Pulmonary artery endothelial cell (primary cell): Measurements from ENCODE around the gene SFXN2. TPM values are rescaled to one million over a fixed set of nuclear protein-coding genes. Genes with fewer than 3 reads are reported as not detected.
"Not testable (repeated sequence)": the region's sequence is repeated elsewhere in the genome, so short reads cannot be mapped to it uniquely, and the experiment has no call there.

Source experiments
- DNase-seq: peaks from one replicate; pipeline ENCODE4 v3.0.0-alpha.2; 2011; ENCODE audit warnings: low read depth, low spot score
- total RNA-seq: library from RNA; depleted of rRNA; stranded (reverse); fragments of >200 nt; gene quantifications from 2 replicates; pipeline ENCODE4 v1.2.3, GENCODE V29; 2014

SFXN2 gene, protein sequence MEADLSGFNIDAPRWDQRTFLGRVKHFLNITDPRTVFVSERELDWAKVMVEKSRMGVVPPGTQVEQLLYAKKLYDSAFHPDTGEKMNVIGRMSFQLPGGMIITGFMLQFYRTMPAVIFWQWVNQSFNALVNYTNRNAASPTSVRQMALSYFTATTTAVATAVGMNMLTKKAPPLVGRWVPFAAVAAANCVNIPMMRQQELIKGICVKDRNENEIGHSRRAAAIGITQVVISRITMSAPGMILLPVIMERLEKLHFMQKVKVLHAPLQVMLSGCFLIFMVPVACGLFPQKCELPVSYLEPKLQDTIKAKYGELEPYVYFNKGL
- 9.1 and 14.1 TPM in 2 replicates for total RNA-seq

DNA sequence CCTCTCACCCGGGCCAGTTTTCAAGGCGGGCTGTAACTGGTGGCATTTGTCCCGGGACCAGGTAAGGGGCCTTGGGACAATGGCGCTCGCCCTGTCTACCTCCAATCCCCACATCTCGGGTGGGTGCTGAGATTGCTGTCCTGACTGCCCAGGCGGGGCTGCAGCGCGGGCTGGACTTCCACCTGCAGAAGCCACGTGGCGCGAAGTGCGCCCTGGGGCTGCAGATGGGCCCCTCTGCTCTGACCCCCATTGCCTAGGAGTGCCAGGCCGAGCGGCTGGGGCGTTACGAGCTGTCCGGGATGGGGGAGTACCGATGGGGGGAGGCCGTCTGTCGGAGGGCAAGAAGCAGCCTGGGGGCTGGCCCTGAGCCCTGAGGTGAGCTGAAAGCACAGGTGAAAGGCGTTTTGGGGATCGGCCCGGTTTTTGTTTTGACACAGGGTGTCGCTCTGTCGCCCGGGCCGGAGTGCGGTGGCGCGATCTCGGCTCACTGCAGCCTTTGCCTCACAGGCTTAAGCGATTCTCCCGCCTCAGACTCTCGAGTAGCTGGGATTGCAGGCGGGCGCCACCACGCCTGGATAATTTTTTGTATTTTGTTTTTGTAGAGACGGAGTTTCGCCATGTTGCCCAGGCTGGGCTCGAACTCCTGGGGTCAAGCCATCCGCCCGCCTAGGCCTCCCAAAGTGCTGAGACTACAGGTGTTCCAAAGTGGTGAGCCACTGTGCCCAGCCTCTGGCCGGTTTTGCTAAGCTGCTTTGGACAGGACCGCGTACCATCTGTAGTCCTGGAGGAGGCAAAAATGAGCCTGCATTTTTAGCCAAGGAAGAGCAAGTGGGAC, at the start of gene SFXN2:
TSS of gene SFXN2 (plus strand) at position 16 of the 835 bp plus-strand sequence. CDS start 12,001 bp downstream, outside the sequence.
- DNase-seq = no peak

DNA sequence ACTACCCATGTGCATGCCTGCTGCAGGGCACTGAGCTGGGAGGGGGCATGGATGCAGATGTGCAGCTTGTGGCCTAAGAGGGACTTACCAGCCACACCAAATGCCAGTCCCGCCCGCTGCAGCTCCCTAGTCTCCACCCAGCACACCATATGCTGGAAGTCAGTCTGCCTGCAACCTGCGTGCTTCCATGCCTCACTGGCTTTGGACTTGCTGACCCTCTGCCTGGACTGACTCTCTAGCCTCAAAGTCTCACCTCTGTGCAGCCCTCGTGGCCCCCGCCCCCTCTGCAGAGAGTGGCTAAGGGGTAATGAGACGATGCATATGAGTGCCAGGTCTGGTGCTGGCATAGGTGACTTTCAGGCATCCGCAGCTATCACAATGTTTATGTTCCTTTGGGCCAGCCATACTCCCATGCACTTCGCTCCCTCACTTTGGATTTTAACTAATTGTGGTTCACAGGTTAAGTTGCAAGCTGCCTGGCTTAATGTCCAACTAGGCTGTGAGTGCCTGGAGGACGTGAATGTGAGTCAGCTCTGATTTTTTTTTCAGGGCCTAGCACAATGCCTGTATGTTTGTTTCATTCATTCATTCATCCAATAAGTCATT, 48.4 kb upstream of the SFXN2 start:
- DNase-seq = no peak

DNA sequence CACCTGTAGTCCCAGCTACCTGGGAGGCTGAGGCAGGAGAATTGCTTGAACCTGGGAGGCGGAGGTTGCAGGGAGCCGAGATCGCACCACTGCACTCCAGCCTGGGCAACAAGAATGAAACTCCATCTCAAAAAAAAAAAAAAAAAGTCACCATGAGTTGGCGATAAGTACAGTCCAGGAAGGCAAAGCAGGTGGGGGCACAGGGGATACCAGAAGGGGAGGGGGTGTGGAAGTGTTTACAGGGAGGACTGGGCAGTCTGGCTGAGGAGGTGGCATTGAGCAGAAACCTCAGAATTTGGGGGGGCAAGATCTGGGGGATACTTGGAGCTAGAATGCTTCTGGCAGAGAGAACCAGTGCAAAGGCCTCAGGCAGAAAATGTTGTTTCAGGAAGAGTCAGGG, 47.0 kb upstream of the SFXN2 start:
- not testable (repeated sequence) for DNase-seq

DNA sequence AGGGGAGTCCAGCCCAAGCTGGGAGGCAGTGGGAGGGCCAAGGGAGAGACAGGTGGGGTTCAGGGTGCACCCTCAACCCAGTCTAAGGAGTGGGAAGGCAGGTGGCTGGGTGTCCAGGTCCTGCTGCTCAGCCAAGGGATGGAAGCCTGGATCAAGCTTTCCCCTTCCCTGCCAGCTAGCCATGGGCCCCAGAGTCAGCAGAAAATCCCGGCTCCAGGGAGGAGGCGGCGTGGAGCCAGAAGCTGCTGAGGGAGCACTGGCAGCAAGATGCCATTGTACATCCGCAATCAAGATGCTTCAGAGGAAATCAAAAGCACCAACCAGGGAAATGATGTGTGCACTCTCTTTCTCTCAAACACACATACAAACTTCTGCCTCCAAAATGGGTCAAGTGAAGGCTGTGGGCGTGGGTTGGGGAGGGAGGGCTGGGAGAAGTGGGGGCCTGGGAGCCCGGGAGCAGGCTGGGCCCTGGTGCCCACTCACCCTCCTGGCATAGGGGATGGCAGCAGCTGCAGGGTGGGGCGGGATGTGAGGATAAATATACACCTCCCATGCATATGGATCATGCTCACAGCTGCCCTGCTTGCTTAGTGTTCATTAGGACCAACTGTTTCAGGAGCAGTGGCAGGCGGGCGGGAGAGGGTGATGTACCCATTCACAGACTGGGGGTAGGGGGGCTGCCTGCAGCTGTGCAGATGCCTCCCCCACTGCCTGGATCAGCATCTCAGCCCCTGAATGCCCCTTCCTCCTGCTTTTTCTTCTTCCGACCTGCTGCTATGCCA, 45.9 kb upstream of the SFXN2 start:
- DNase-seq = no peak

DNA sequence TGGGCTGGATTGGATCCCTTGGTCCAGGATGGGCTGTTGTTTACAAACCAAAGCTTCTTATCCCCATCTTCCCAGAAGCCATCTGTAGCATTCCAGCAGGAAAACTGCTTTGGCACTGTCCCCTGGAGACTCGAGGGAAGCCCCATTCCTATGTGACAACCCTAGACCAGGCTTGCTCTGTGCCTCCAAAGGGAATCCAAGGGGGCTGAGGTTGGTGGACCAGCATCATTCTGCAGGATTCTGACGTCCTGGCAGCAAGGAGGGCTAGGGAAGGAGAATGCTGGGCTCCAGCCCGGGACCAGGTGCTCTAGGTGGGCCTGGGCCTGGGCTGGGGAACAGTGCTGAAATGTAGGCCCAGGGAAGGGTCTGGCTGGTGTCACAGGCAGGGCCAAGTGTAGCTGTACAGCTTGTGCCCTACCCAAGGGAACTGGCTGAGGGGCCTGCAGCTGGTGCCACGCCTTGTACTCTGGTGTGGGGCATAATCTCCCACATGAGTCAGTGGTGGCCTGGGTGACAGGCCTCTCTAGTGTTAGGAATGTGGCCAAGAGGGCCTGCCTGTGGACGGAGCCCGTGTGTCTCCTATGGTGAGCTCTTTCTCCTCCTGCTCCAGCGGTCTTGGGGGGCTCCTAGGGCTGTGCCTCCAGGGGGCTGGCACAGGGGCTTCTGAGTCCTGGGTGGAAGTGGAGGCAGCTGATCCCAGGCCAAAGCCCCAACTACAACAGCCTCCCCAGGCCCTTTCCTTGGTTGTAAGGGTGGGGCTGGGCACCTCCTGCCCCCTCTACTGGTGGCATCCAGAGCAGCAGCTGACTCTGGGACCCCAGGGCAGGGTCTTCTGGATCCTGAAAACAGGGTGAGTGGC, 45.0 kb upstream of the SFXN2 start:
- no peak for DNase-seq

DNA sequence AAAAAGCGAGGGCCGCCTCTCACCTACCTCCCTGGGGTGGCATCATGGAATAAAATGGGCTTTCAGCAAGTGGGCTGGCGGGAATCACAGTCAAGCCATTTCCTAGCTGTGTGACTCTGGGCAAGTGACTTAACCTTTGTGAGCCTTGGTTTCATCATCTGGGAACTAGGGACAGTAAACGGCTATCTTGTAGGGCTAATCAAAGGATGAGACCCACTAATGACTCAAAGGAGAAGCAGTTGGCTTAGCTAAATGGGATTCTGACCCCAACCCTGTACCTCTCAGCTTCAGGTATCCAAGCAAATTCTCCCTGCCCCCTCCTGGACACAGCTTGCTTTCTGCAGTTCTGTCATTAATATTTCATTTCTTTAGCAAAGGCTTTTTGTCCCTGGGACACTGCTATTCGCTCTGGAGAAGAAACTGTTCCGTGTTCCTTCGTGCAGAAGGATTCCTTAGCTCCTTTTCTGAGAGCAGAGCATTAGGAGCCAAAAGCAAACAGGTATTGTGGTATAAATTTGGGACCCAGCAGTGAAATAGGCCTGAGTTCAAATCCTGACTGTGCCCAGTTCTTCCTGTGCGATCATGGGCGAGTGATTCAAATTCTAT, 44.3 kb upstream of the SFXN2 start:
- DNase-seq = no peak

DNA sequence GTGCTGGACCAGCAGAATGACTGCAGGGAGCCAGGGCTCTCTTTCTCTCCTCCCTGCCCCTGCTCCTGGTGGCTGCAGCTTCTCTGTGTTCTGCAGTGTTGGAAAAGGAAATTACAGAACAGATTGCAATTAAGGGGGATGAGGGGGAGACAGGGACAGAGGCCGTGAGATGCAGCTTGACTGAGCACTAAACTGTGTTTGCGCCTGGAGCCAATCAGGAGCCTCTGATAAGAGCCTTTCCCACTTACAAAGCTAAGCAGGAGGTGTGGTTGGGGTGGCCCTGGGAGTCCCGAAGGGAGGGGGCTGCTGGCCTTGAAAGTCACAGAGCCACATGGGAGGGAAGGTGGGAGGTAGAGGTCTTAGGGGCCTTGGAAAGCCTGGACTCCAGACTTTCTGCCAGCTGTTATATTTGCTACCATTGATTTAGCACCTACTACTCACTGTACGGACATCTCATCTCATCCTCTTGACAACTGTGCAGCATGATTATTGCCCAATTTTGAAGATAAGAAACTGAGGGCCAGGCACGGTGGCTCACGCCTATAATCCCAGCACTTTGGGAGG, 43.5 kb upstream of the SFXN2 start:
- DNase-seq = no peak

DNA sequence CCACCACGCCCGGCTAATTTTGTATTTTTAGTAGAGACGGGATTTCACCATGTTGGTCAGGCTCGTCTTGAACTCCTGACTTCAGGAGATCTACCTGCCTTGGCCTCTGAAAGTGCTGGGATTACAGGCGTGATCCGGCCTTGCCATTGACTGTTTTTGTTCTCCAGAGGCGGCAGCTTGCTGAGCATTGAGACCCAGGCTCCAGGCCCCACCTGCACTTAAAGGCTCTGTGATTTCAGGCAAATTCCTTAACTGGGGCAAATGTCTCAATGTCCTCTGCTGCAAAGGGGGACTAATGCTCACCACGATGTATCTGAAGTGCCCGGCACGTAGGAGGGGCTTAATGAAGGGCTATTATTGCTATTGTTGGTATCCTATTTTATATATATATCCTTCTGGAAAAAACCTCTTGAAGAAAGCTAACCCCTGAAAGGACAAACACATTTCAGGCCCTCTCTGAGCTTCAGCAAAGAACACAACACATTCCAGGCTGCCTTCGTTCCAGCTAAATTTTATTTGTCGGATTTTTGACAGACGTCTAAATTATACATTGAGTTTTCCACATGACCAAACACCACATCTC, 41.1 kb upstream of the SFXN2 start:
- DNase-seq = no peak

DNA sequence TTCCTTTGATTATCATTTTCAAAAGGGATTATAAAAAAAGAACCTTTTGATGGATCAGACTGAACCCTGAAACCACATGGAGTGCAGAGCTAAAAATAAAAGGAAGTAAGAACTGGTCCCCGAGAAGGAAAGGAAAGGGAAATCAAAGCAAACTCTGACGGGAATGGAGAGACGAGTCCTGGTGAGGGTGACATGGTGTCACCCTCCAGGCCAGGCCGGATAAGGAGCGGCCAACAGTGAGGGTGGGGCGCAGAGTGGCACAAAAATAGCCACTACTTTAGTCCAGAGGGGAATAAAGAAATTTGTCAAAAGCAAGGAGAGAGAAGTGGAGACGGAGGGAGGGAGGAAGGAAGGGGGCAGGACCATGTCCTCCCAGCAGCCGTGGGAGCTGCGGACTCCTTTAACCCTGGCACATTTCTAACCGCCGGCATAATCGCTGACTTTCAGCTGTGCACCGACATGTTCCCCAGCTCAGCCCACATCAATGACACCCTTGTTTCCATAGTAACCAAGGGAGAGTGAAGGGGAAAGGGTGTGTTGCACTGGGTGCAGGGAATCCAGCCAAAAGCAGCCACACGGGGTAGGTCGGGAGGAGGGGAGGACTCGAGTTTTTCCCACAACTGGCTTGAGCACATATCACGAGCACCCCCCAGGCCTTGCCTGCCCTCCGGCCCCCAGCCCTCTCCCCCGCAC, 40.5 kb upstream of the SFXN2 start:
- no peak for DNase-seq

DNA sequence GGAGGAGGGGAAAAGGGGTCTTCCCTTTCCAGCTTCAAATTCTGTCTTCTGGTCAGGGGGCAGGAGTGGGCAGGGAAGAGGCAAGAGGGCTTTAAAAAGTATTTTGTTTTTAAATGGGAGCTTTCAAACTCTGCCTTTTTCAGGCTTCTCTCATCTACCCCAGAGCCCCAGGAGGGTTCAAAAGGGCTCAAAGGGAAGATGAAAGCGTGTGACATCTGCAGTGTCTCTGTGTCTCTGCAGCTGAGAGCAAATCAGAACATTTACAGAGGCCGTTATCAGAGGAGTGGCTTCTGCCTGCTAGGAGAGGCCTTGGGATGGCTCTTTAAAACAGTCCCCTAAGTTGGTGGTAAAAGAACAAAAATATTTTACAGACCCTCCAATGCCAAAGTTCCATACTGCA, 39.9 kb upstream of the SFXN2 start:
- DNase-seq = no peak

DNA sequence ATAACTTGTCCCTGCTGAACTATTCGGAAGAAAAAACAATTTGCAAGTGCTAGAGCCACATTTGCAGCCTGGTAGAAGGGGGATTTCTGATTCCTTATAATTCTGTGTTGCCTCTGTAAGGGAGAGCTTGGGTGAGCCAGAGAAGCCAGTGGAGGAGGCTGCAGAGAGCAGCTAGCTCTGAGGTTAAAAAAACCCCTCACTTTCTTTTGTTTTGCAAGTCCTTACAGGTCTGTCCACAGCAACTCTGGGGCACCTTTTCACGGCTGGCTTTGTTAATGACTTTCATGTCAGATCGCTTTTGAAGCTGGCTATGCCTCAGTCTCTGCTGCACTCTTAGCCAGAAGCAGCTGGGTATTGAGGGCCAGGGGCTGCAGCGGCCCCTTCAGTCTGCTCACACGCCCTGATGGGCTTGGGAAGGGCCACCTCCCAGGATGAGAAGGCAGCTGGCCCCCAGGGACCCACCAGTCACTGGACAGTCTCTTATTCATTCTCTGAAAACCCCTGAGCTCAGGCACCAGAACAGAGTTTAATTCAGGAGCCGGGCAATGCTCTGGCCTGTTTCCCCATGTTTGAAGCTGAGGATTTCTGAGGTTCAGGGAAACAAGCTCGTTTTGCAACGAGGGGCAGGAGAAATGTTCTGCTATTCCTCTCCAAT, 39.3 kb upstream of the SFXN2 start:
- no peak for DNase-seq

DNA sequence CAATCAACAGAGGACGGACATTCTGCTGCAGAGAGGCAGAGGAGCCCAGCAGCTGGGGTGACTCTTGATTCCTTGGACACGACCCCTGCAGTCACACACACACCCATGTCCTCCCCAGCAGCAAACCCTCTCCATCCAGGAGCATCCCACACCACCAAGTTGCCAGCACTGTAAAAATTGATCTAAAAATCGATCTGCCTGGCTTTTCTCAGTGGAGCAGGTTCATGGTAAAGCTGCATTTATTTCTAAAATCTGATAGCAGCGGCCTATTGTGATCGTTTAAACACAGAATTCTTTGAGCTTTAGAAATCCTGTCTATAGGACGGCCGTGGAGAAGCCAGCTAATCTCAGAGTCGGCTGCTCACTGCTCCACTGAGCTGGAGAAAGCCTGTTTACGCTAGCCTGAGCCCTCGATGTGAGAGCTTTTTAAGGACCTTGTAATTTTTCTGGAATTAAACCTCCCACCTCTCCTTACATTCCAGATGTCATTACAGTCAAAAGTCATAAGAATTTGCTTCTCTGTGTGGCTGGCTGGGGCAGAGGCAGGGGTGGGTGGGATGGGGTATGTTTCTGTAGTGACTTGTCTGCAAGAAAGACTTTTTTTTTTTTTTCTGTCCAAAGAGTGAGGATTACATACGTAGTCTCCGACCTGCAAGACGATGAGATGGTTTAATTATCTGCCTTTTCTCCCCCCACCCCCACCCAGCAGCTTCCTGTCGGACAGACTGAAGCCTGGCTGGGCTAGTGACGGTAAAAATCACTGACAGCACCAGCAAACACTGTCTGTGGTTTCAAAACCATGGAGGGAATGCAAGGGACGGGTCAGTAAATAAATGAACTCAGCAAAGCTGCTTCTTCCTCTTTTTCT, 38.5 kb upstream of the SFXN2 start:
- no peak for DNase-seq

DNA sequence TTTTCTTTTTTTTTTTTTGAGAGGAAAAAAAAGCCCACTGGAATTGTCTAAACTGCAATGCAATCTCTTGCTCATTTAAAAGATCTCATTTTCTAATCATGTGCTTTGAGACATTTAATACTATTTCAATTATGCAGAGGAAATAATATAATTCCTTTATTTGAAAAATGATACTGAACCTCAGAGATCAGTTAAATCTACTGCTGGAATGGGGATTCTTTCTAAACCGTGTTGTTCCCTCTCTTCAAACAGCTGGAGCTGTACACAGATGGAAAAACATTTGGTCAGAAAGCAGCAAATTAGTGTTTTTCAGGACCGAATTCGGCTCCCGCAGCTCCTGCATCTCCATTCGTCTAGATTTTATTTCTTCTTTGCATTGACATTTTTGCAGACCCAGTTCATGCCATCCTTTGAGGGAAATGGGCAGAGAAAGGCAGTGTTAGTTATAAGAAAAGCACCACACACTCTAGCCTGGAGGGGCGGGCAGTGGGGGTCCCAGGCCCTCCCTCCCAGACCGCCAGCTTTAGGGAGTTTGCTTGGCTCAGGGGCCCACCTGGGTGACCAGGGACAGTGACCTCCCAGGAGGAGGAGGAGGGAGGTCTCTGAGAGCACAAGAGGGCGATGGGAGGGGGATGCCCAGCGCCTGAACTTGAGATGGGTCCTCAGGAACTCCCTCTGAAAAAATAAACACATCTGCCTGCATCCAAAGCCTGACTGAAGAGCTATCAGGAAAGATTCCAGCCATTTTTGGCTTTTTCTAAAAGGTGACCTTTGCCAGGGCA, 37.7 kb upstream of the SFXN2 start:
- DNase-seq = no peak

DNA sequence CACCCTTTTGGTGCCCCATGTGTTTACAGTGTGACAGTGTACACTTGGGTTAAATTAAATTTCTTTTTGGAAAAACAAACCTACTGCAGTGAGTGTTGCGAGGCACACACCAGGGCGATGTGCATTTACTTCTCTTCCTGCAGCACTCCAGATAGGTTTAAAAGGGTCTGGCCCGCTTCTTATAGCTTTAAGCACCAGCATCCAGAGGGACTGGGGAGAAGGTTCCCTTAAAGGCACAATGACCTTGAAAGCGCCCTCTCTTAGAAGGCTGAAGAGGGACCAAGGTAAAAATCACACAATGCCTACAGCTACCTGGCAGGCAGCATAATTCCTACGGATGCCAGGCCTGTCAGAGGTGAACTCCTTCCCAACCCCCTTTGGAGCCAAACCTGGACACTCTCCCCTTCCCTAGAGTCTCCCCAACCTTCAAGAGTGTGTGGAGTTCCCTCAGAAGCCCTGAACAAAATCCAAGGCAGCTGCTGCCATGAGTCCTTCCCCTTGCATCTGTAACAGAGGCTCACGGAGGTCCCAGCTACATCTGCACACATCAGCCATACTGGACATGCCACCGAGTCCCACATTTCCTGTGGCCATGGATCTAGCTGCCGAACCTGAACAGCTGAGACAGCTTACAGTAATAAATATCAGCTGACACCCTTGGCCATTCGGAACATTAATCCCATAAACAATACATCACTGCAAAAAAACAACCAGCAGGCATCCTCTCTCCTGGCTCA, 36.9 kb upstream of the SFXN2 start:
- DNase-seq = no peak

DNA sequence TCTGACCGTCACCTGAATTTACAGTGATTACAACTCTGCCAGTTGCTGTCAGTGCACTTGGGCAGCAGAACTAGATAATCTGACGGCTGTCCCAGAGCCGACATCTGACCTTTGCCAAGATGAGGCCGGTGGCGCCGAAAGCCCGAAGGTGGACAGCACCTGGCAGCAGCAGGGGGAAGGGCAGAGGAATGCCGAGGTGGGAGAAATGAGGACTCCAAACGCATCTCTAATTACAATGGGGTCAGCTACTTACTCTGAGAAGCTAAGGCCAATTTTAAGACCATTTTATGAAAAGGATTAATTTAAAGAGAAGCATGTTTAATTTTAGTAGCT, 36.4 kb upstream of the SFXN2 start:
- DNase-seq = no peak

DNA sequence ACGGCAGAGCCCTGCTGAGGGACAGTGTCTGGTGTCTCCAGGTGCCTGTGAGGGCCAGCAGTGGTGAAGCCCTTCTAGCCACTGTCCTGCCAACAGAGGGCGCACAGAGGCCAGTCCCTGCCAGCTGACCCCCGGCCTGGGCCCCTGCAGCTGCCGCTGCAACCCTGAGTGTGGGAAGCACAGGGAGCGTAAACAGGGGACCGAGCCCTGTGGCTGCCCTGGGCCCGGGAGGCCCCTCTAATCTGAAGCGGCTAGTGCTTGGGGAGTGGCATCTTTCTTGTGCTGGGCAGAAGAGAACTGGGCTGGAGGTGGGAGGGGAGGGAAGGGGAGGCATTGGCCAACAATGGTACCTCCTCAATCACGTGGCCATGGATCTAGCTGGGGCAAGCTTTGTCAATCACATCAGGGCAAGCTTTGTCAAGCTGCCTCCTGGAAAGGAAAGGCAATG, 35.6 kb upstream of the SFXN2 start:
- no peak for DNase-seq
